Measurements from ENCODE around the gene PDHX. TPM values are rescaled to one million over a fixed set of nuclear protein-coding genes. Genes with fewer than 3 reads are reported as not detected.

The PDHX gene
- total and polyA plus RNA-seq, 10 of the 15 experiments (the other 5 are each of a cell fraction or from before 2014, with no cell fraction given) = 14.5 to 41.9 (median 28.0) TPM

DNA sequence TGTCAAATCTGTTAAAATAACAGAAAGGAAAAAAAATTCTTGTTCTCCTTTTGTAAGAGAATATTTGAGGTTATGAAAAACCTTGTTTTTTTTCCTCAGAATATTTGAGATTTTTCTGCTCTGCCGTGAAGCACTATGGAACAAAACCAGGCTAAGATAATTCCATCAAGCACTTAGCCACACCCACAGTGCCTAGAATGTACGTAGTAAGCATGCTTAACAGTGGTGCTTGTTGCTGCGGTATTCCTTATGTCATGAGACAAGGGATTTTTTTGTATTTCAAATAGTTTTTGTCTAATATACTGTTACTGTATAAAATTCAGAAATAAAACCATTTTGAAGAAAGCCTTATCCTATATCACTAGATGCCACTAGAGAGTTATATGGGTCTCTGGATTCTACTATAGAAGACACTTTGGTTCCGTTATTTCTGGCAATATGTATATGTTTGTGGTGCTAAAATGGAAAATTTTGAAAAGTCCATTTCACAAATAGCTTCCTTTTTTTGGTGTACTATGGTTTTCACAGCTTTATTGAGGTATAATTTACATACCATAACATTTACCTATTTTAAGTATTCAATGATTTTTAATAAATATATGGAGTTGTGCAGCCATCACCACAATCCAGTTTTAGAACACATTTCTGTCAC, 23.7 kb downstream of the PDHX start (continued):
- no peak for TF ChIP-seq LARP7 (IDR thresholded peaks at IDR 0.05)
- no peak for TF ChIP-seq KAT2A (conservative IDR thresholded peaks at IDR 0.05; ENCODE audit: control insufficient read depth, low read depth, low read length)

- no peak for DNase-seq (ENCODE audit: low read depth, low spot score)
- no peaks in the 10 kb centered on the region; the same call in 1 of the 2 replicates for H3K79me2 ChIP-seq (ENCODE audit: control insufficient read depth, insufficient read depth, low read length)
- intact Hi-C loops (cut with micrococcal nuclease; ENCODE audit: unreplicated experiment) = no loop called here
- RAD21 ChIA-PET (ENCODE audit: unreplicated experiment) = interaction anchor here (0.6 to 1.7 kb wide), 3 partner anchors 13 to 1523 kb away, joined by 3 read pairs; no protein-coding TSS in a partner anchor
- no TSS peak for BruUV-seq (replicated peaks)
- no peak overlapping the region for H3K27ac ChIP-seq (ENCODE audit: control insufficient read depth, insufficient read depth)
- TF ChIP-seq ZNF384 (IDR thresholded peaks at IDR 0.05; ENCODE audit: borderline replicate concordance, low read depth, low read length) (no peak), MTA2 (IDR thresholded peaks at IDR 0.05; ENCODE audit: low read depth) (no peak), ZNF24 (IDR thresholded peaks at IDR 0.05) (no peak), MYB (IDR thresholded peaks at IDR 0.05; ENCODE audit: borderline replicate concordance, low read depth, low read length) (no peak), SUZ12 (IDR thresholded peaks at IDR 0.05; ENCODE audit: unreplicated experiment) (no peak), HDGF (IDR thresholded peaks at IDR 0.05) (no peak), ZBED1 (IDR thresholded peaks at IDR 0.05; ENCODE audit: borderline replicate concordance) (no peak), ZNF207 (IDR thresholded peaks at IDR 0.05; ENCODE audit: borderline replicate concordance) (no peak), ZNF217 (IDR thresholded peaks at IDR 0.05) (no peak), MXI1 (IDR thresholded peaks at IDR 0.05; ENCODE audit: low read depth, low read length) (no peak), TBL1XR1 (IDR thresholded peaks at IDR 0.05; ENCODE audit: low read depth, low read length) (no peak), RAD51 (IDR thresholded peaks at IDR 0.05) (no peak)
- no peak overlapping the region for H2AFZ ChIP-seq (ENCODE audit: control insufficient read depth, low read depth, low read length)
- no peak overlapping the region for H3K4me3 ChIP-seq
- 0 out of 3 replicates have a peak, but pooled peaks cover 2% of the 10 kb centered on the region for H3K9me3 ChIP-seq (replicated peaks; ENCODE audit: control insufficient read depth, insufficient read depth, low read length)
- CTCF ChIA-PET = interaction anchor here (1.0 to 2.6 kb wide), 11 partner anchors 12 to 364 kb away, joined by 3 to 16 read pairs (median 5); no protein-coding TSS in a partner anchor
- SMC1A ChIA-PET (ENCODE audit: uncharacterized antibody, unreplicated experiment) = interaction anchor here (1.0 to 3.2 kb wide), 6 partner anchors 13 to 450 kb away, joined by 3 to 18 read pairs (median 4); no protein-coding TSS in a partner anchor
- ATAC-seq = no peak
- no peak overlapping the region for H3K9ac ChIP-seq (ENCODE audit: control insufficient read depth, insufficient read depth, low read length)
- H3K27me3 ChIP-seq (replicated peaks in 1 of 2; ENCODE audit: control insufficient read depth in 2 of 2, insufficient read depth in 2 of 2, low read length in 1 of 2) = no peaks in the 10 kb centered on the region
- WGBS (ENCODE audit: insufficient coverage, insufficient replicate concordance, low lambda C conversion rate, missing lambda C conversion rate) = 99% methylated on average over 13 of the region's 13 CpGs
- POLR2A ChIA-PET = no interaction called here
- H3K36me3 ChIP-seq (ENCODE audit: control insufficient read depth in 2 of 2, insufficient read depth in 2 of 2, low read length in 1 of 2) = no peaks in the 10 kb centered on the region; a peak in 1 of 4 replicates
- H3K4me1 ChIP-seq (ENCODE audit: control insufficient read depth, insufficient read depth, low read length) = no peaks in the 10 kb centered on the region; the same call in 1 of the 2 replicates
- in situ Hi-C loops (cut with MboI) = no loop called here
- no peak overlapping the region for H3K4me2 ChIP-seq (ENCODE audit: control insufficient read depth, insufficient read depth)
- no peaks in the 10 kb centered on the region for H4K20me1 ChIP-seq (ENCODE audit: control insufficient read depth, insufficient read depth)
- FAIRE-seq = no peak
These were observed 25.3 kb downstream of the PDHX start for GRCh38 chr11:34941688-34942087.

Measured in GM12878 (cell line).